ENCODE results near the gene SPTBN4. TPM values are rescaled to one million over a fixed set of nuclear protein-coding genes. Genes with fewer than 3 reads are reported as not detected.

Gene SPTBN4

DNA sequence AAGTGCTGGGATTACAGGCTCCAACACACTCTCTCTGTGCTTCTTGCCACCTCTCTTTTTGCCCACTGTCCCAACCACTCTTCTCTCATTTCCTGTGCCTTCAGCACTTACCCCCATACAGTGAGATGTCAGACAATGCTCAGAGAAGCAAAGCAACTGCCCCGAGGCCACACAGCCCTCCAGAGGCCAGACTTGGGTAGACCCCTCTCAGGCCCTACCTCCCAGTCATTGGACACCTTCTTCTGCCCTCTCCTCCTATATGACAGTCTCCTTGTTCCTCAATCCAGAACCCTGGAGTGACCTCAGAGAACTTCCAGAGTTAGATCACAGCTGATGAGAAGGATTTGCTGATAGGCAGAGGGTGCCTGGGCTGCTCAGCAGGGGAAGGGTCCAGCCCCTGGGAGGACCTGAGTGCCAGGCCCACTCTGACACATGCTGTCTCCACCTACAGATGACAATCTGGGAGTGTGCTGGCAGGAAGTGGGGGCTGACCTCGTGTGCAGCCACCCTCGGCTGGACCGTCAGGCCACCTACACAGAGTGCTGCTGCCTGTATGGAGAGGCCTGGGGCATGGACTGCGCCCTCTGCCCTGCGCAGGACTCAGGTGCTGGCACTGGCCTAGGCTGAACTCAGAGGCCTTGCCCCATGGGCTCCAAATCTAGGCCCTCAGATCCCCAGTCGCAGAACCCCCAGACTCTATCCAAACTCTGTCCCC is 158.8 kb downstream of the SPTBN4 start:
- Histone ChIP-seq H3K14ac (ENCODE audit: low read length) (no peak overlapping the region), H2BK5ac (ENCODE audit: low read length) (no peak overlapping the region), H3K36me3 (replicated peaks in 1 of 2; ENCODE audit: control insufficient read depth in 2 of 2, insufficient read depth in 2 of 2, low read length in 2 of 2) (peaks cover 17 to 91% of the 10 kb centered on the region in 2 donors), H3K23ac (ENCODE audit: low read depth, low read length, poor library complexity) (no peak overlapping the region), H2BK15ac (ENCODE audit: low read length) (no peak overlapping the region), H3K4me1 (ENCODE audit: control insufficient read depth in 2 of 2, insufficient read depth in 1 of 2, low read depth in 1 of 2, low read length in 2 of 2) (peaks cover 0 to 7% of the 10 kb centered on the region in 2 donors), H2AFZ (ENCODE audit: low read length) (no peak overlapping the region), H3K27ac (replicated peaks; ENCODE audit: low read length) (no peak overlapping the region), H3K9ac (ENCODE audit: low read depth, low read length, poor library complexity) (no peak overlapping the region), H3K18ac (ENCODE audit: low read length) (no peak overlapping the region), H2BK12ac (ENCODE audit: low read length) (no peak overlapping the region), H3K79me1 (ENCODE audit: low read depth, low read length) (peaks cover 2% of the 10 kb centered on the region), H3K4me3 (ENCODE audit: low read length in 2 of 2) (no peak overlapping the region), H3K27me3 (ENCODE audit: control insufficient read depth in 3 of 3, insufficient read depth in 3 of 3, low read depth in 1 of 3, low read length in 3 of 3) (no peaks in the 10 kb centered on the region), H4K91ac (ENCODE audit: low read depth, low read length, poor library complexity) (no peak overlapping the region), H2AK5ac (ENCODE audit: low read depth, low read length) (no peak overlapping the region), H3K9me3 (replicated peaks in 1 of 2; ENCODE audit: control insufficient read depth in 2 of 2, insufficient read depth in 1 of 2, low read depth in 1 of 2, low read length in 2 of 2) (no peaks in the 10 kb centered on the region), H3K4ac (ENCODE audit: low read length) (no peak overlapping the region), H3K4me2 (ENCODE audit: insufficient read depth, low read length, poor library complexity, severe bottlenecking) (no peak overlapping the region), H2BK120ac (ENCODE audit: low read depth, low read length) (no peak overlapping the region), H4K8ac (ENCODE audit: low read depth, low read length) (no peak overlapping the region)
- no CpG with 5 or more reads among the region's 7 CpGs for WGBS, 2 donors (ENCODE audit: extremely low coverage in 2 of 2, insufficient read length in 2 of 2, insufficient replicate concordance in 1 of 2)
- no peak for DNase-seq (ENCODE audit: low spot score)

Small RNAs within 50 kb of the gene (small RNA-seq; reads per million reads assigned to genes)
- gene RF00017 (ENCODE audit: insufficient read depth): not detected

All from neuronal stem cell (in vitro differentiated cells).